ENCODE data around the gene MT3. TPM values are rescaled to one million over a fixed set of nuclear protein-coding genes. Genes with fewer than 3 reads are reported as not detected.

The MT3 gene
- total RNA-seq, 4 donors from 2014 or later, result 2.0 to 3.6 TPM; not detected in 2

DNA sequence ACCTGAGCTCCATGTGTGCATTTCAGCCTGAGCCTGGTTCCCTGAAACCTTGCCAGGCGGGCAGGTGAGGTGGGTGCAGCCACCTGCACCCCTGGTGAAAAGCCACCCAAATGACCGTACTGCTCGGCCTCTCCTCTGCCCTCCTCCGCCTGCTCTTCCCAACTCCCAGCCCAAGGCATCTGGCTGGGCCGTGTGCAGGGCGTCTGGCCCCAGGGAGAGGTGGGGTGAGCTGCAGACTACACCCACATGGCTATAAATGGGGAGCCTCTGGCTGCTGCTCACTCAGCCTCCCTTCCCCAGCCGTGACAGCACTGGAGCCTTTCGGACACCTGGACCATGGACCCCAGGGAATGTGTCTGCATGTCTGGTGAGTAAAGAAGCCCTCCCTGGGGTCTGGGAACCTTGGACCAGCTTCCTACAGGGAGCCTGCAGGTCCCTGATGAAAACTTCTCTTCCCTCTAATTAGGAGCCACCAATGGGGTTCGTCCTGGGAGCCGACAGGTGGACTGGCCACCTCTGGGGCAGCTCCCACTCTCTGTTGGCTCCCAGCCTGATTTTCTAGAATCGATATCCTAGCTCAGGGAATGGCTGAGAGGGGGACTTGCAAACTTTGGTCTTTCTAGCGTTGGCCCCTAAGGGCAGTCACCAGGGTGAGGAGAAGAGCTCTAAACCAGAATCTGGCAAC, 24.4 kb upstream of the MT3 start, which contains the start of gene MT4:
Gene MT4, plus strand, starts transcription at position 281 of the 685 bp plus-strand sequence. Its CDS starts 56 bp downstream, at position 337.
- WGBS, 2 donors (ENCODE audit: low coverage in 1 of 2), result 80% methylated on average over 1 of the region's 12 CpGs; no CpG with 5 or more reads in 1 of the 2 donors
- TF ChIP-seq, protein P1, sequence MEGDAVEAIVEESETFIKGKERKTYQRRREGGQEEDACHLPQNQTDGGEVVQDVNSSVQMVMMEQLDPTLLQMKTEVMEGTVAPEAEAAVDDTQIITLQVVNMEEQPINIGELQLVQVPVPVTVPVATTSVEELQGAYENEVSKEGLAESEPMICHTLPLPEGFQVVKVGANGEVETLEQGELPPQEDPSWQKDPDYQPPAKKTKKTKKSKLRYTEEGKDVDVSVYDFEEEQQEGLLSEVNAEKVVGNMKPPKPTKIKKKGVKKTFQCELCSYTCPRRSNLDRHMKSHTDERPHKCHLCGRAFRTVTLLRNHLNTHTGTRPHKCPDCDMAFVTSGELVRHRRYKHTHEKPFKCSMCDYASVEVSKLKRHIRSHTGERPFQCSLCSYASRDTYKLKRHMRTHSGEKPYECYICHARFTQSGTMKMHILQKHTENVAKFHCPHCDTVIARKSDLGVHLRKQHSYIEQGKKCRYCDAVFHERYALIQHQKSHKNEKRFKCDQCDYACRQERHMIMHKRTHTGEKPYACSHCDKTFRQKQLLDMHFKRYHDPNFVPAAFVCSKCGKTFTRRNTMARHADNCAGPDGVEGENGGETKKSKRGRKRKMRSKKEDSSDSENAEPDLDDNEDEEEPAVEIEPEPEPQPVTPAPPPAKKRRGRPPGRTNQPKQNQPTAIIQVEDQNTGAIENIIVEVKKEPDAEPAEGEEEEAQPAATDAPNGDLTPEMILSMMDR (IDR thresholded peaks at IDR 0.05), result no peak
- TF ChIP-seq EP300 (IDR thresholded peaks at IDR 0.05) (no peak), POLR2A (IDR thresholded peaks at IDR 0.05) (no peak), POLR2AphosphoS5 (IDR thresholded peaks at IDR 0.05) (no peak)
- Histone ChIP-seq H3K4me3 (no peak within 1 kb of the TSS), H3K27ac (no peak within 1 kb of the TSS), H3K9me3 (no peaks in the 10 kb centered on the region), H3K36me3 (no peaks in the 10 kb centered on the region), H3K4me1 (no peaks in the 10 kb centered on the region), H3K27me3 (peaks cover 24% of the 10 kb centered on the region)
- ATAC-seq, result no peak

DNA sequence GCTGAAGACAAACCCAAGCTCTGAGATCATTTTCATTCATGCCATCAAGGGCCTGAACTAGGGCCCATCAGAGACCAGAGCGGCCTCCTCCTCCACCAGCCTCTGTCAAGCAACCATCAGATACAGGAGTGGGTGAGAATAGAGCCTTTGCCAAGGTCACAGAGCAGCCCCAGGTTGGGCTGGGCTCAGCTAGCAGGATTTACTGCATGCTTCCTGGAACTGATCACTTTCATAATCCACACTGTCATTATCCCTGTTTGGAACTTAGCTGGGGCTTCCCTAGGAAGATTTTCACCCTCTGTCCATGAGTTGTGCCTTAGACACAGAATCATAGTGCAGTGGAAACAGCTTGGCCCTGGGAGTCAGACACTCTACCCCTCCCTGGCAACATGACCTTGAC, 19.4 kb upstream of the MT3 start:
- Histone ChIP-seq H3K27me3 (peaks cover 15% of the 10 kb centered on the region), H3K4me1 (no peaks in the 10 kb centered on the region), H3K27ac (no peak overlapping the region), H3K9me3 (no peaks in the 10 kb centered on the region), H3K36me3 (no peaks in the 10 kb centered on the region), H3K4me3 (no peak overlapping the region)
- TF ChIP-seq, protein P1 (IDR thresholded peaks at IDR 0.05), result no peak
- TF ChIP-seq POLR2A (IDR thresholded peaks at IDR 0.05) (no peak), EP300 (IDR thresholded peaks at IDR 0.05) (no peak), POLR2AphosphoS5 (IDR thresholded peaks at IDR 0.05) (no peak)
- ATAC-seq, result no peak
- WGBS, 2 donors (ENCODE audit: low coverage in 1 of 2), result no CpG with 5 or more reads among the region's 1 CpG

DNA sequence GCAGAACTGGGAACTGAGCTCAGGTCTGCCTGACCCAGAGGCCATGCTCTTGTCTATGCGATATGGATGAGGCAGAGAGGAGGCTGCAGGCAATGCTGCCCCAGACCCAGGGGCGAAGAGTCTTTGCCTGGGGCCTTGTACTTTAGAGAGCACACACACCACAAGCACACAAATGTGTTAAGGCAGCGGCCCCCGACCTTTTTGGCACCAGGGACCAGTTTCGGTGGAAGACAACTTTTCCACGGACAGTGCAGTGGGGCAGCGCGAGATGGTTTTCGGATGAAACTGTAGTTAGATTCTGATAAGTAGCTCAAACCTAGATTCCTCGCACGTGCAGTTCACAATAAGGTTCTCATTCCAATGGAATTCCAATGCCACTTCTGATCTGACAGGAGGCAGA, 17.8 kb upstream of the MT3 start:
- H3K36me3 ChIP-seq, result no peaks in the 10 kb centered on the region
- no peaks in the 10 kb centered on the region for H3K9me3 ChIP-seq
- 77 to 100% methylated on average over 1 to 3 of the region's 11 CpGs for WGBS, 2 donors (ENCODE audit: low coverage in 1 of 2)
- TF ChIP-seq POLR2A (IDR thresholded peaks at IDR 0.05), result no peak
- TF ChIP-seq POLR2AphosphoS5 (IDR thresholded peaks at IDR 0.05), result no peak
- TF ChIP-seq, protein P1 (IDR thresholded peaks at IDR 0.05), result no peak
- TF ChIP-seq EP300 (IDR thresholded peaks at IDR 0.05), result no peak
- no peak overlapping the region for H3K4me3 ChIP-seq
- peaks cover 12% of the 10 kb centered on the region for H3K27me3 ChIP-seq
- ATAC-seq, result no peak
- no peak overlapping the region for H3K27ac ChIP-seq
- no peaks in the 10 kb centered on the region for H3K4me1 ChIP-seq

DNA sequence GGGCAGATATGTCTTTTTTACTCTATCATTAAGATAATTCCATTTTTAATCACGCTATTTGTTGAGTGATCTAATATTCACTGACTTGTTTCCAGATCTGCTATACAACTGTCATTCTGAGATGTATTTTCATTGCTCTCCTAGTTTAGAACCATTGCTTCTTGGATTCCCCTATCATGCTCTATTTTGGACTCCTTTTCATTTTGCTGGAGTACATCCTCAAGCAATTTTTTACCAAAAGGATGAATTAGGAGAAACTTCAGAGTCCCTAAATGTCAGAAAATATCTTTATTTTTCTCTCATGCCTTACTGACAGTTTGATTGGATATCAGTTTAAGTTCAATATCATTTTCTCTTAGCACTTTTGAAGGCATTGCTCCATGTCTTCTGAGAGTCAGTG, 14.7 kb upstream of the MT3 start:
- WGBS, 2 donors (ENCODE audit: low coverage in 1 of 2), result 69% methylated on average over 1 of the region's 1 CpG; no CpG with 5 or more reads in 1 of the 2 donors

More for the DNA sequence above, 14.7 kb upstream of the MT3 start:
- H3K27me3 ChIP-seq, result no peaks in the 10 kb centered on the region
- no peaks in the 10 kb centered on the region for H3K36me3 ChIP-seq
- no peaks in the 10 kb centered on the region for H3K9me3 ChIP-seq
- H3K4me3 ChIP-seq, result no peak overlapping the region
- H3K27ac ChIP-seq, result no peak overlapping the region
- H3K4me1 ChIP-seq, result no peaks in the 10 kb centered on the region
- no peak for ATAC-seq
- TF ChIP-seq EP300 (IDR thresholded peaks at IDR 0.05) (no peak), POLR2AphosphoS5 (IDR thresholded peaks at IDR 0.05) (no peak), POLR2A (IDR thresholded peaks at IDR 0.05) (no peak)
- TF ChIP-seq, protein P1 (IDR thresholded peaks at IDR 0.05), result no peak

All from gastroesophageal sphincter (tissue), 4 donors.